ENCODE measurements around the gene RRAGD.

- TF ChIP-seq CTCF (IDR thresholded peaks at IDR 0.05), result no peak
- TF ChIP-seq POLR2A (IDR thresholded peaks at IDR 0.05), result no peak
These were observed 48.6 kb upstream of the RRAGD start for GRCh38 chr6:89460713-89461112.

Measured in heart left ventricle (tissue), 13 donors.